Endothelial cell of umbilical vein (primary cell): ENCODE measurements around the gene CARD10.

Experiments used
- EZH2 ChIP-seq: IDR thresholded peaks from 2 replicates; pipeline ENCODE4 v1.6.1; 2012; ENCODE audit warnings: borderline replicate concordance, low read depth, mild to moderate bottlenecking, moderate library complexity, low read length, inconsistent platforms; ENCODE audit not compliant: severe bottlenecking
- FOS ChIP-seq: IDR thresholded peaks from 2 replicates; pipeline ENCODE4 v1.6.1; 2011; ENCODE audit warnings: mild to moderate bottlenecking, low read length, moderate library complexity, borderline replicate concordance; ENCODE audit not compliant: insufficient read depth
- GATA2 ChIP-seq: IDR thresholded peaks from 2 replicates; pipeline ENCODE4 v1.7.0; 2011; ENCODE audit warnings: low read depth, mild to moderate bottlenecking, moderate library complexity, mixed read lengths, low read length; ENCODE audit not compliant: insufficient read length, insufficient read depth
- JUN ChIP-seq: IDR thresholded peaks from 2 replicates; pipeline ENCODE4 v1.6.1; 2011; ENCODE audit warnings: borderline replicate concordance, low read depth; ENCODE audit not compliant: insufficient read length, insufficient read depth
- MYC ChIP-seq: IDR thresholded peaks from one replicate; pipeline ENCODE4 v1.6.1; 2011; ENCODE audit warnings: mild to moderate bottlenecking, low read depth, low read length
- POLR2A ChIP-seq: IDR thresholded peaks from 2 replicates; pipeline ENCODE4 v1.6.1; 2012; ENCODE audit warnings: low read depth, mild to moderate bottlenecking, control low read depth, low read length
- POLR2AphosphoS5 ChIP-seq: IDR thresholded peaks from 2 replicates; pipeline ENCODE4 v1.6.1; 2012; ENCODE audit warnings: low read depth, mild to moderate bottlenecking, control low read depth, low read length, moderate library complexity; ENCODE audit not compliant: insufficient read depth
- TF ChIP-seq, protein P1 (sequence below), 2 donors: IDR thresholded peaks; 1 replicate in 1 of 2; 2 replicates in 1 of 2; pipeline ENCODE4 v1.5.1; 2011; ENCODE audit warnings: low read length in 2 of 2, mild to moderate bottlenecking in 2 of 2, moderate library complexity in 2 of 2, control low read depth in 1 of 2, inconsistent platforms in 1 of 2, low read depth in 1 of 2; ENCODE audit not compliant: insufficient read depth in 1 of 2; ENCODE audit errors: extremely low read depth in 1 of 2
- TF ChIP-seq, protein P2 (sequence below): IDR thresholded peaks from 2 replicates; pipeline ENCODE4 v1.6.1; 2011; ENCODE audit not compliant: insufficient read depth, insufficient read length

DNA sequence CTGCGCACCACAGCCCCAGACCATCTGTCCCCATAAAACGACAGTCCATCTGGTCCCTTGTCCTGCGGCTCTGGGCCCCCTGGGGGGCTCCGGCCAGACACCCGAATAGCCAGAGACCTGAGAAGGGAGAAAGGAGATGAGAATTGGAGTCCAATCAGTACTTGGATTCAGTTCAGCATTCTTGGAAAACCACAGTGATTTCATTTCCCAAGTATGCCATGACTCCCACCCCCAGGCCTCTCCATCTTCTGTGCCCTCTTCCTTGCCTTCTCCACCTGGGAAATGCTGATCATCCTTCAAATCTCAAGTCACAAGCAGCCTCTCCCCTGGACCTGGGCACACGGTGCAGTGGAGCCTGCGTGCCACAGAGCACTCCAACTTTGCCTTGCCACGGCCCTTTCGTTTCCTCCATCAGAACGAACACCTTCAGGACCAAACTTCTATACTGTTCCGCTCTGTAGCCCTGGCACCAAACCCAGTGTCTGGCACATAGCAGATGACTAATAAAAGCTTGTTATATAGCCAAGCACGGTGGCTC is 22.1 kb downstream of the CARD10 start:
- TF ChIP-seq, protein P1, sequence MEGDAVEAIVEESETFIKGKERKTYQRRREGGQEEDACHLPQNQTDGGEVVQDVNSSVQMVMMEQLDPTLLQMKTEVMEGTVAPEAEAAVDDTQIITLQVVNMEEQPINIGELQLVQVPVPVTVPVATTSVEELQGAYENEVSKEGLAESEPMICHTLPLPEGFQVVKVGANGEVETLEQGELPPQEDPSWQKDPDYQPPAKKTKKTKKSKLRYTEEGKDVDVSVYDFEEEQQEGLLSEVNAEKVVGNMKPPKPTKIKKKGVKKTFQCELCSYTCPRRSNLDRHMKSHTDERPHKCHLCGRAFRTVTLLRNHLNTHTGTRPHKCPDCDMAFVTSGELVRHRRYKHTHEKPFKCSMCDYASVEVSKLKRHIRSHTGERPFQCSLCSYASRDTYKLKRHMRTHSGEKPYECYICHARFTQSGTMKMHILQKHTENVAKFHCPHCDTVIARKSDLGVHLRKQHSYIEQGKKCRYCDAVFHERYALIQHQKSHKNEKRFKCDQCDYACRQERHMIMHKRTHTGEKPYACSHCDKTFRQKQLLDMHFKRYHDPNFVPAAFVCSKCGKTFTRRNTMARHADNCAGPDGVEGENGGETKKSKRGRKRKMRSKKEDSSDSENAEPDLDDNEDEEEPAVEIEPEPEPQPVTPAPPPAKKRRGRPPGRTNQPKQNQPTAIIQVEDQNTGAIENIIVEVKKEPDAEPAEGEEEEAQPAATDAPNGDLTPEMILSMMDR (IDR thresholded peaks at IDR 0.05; ENCODE audit: extremely low read depth in 1 of 2, insufficient read depth in 1 of 2, low read depth in 1 of 2, low read length in 2 of 2): no peak
- TF ChIP-seq EZH2 (no peak), POLR2A (no peak), POLR2AphosphoS5 (peak; percentile 69), MYC (no peak), FOS (peak; percentile 68), GATA2 (peak; percentile 60), JUN (peak; percentile 55)
- TF ChIP-seq, protein P2, sequence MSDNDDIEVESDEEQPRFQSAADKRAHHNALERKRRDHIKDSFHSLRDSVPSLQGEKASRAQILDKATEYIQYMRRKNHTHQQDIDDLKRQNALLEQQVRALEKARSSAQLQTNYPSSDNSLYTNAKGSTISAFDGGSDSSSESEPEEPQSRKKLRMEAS: no peak
